GM21526 (cell line): Measurements from ENCODE around the gene ZNF518A.
"Not testable (repeated sequence)": the region's sequence is repeated elsewhere in the genome, so short reads cannot be mapped to it uniquely, and the experiment has no call there.

Experiments used
- ATAC-seq: cut with Tn5 transposase; IDR thresholded peaks from one replicate; pipeline ENCODE4 v1.9.1; 2021; ENCODE audit warnings: moderate library complexity; ENCODE audit not compliant: unreplicated experiment, low FRiP score

The ZNF518A gene

DNA sequence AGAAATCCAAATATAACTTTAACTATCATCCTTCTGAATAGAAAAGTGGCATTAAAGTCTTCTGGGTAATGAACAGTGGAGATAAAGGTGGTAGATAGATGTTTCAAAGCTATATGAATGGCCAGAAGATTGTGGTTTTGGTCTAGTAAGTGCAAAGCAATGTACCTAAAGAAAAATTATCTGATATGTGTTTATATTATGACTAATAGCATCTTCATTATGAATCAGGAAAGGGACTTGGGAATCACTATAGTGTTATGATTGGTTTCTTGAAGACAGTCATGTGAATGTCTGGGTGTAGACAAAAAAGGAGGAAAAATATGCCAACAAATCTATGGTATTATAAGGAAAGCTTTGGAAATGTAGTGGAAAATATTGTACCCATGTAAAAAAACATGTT is 3.0 kb downstream of the ZNF518A start:
- no peak for ATAC-seq

DNA sequence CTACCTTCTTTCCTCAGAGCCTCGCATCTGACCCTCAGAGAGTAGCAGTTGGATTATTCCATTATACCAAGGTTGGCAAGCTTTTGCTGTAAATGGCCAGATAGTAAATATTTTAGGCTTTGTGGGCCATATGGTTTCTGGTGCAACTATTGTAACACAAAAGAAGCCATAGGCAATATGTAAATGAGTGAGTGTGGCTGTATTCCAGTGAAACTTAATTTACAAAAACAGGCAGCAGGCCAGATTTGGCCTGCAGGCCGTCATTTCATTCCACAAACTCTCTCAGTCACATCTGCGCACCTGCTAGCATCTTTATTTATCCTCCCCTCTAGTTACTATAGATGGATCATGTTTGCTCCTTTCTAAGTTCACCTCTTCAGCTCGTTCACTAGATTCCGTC is 6.7 kb downstream of the ZNF518A start:
- no peak for ATAC-seq

DNA sequence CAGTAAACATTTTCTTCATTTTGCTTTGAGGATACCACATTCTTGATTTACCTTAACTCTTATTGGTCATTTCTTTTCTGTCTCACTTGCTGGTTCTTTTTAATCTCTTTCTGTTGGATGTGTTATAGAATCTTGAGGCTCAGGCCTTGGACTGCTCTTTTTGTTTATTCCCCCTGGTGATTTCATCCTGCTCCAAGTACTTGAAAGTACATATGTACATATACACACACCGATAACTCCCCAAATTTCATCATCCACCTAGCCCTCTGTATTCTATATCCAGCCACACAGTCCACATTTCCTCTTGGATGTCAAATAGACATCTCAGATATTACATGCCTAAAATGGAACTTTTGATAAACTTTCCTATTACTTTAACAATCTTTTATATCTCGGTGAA is 7.5 kb downstream of the ZNF518A start:
- no peak for ATAC-seq

DNA sequence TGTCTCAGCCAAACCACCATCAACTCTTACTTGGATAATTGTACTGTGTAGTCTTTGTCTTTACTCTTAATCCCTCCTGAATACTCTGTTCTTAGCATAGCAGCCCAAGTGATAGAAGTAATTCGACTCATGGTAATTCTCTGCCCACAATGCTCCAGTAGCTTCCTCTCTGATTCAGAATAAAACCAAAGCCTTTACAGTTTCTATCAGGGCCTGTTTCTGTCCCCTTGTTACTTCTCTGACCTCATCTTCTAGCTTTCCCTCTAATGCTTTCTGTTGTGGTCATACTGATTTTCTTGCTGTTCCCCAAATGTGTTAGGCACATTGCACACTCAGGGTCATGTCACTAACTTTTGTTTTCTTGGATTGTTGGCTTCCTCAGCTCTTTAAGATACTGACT is 8.0 kb downstream of the ZNF518A start:
- peak; percentile 93 for ATAC-seq

DNA sequence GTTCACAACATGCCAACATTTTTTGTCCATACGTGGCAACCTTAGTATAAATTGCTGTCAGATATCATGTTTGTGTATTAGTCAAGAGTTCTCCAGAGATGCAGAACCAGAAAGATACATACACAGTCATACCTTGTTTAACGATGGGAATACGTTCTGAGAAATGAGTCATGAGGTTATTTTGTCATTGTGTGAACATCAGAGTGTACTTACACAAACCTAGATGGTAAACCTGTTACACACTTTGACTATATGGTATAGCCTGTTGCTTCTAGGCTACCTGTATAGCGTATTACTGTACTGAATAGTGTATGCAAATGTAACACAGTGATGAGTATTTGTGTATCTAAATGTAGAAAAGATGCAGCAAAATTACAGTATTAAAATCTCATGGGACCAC is 22.3 kb downstream of the ZNF518A start:
- no peak for ATAC-seq

DNA sequence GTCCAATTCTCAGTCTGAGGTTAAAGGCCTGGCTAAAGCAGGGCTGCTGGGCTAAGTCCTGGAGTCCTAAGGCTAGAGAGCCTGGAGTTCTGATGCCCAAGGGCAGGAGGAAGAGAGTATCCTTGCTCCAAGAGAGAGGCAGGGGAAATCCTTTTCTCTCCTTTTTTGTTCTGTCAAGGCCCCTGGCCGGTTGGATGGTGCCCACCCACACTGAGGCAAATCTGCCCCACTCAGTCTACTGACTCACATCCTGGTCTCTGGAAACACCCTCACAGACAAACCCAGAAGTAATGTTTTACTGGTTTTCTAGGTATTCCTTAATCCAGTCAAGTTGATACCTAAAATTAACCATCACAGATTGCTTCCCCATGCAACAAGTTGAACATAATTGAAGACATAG is 23.0 kb downstream of the ZNF518A start:
- ATAC-seq = no peak

DNA sequence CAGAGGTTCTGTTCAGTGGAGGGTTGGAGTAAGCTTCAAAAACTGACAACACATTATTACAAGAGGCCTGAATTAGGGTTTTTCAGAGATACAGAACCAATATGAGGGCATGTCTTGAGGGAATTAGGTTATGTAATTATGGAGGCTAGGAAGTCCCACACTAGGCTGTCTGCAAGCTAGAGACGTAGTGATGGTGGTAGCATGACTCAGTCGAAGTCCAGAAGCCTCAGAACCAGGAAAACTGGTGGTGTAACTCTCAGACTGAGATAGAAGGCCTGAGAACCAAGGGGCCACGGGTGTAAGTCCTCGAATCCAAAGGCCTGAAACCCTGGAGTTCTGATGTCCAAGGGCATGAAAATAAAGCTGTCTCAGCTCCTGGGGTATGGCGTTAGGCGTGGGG is 35.6 kb downstream of the ZNF518A start:
- no peak for ATAC-seq

DNA sequence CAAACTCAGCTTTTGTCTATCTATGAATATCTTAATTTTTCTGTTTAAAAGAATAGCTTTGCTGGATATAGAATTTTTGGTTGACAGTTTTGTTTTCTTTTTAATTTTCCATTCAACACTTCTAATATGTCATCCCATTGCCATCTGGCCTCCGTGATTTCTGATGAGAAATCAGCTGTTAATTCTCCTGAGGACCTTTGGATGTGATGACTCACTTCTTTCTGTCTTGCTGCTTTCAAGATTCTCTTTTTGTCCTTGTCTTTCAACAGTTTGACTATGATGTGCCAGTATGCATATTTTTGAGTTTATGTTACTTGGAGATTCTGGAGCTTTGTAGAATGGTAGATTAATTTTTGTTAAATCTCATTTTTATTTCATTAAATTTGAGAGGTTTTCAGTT is 38.4 kb downstream of the ZNF518A start:
- ATAC-seq = no peak

DNA sequence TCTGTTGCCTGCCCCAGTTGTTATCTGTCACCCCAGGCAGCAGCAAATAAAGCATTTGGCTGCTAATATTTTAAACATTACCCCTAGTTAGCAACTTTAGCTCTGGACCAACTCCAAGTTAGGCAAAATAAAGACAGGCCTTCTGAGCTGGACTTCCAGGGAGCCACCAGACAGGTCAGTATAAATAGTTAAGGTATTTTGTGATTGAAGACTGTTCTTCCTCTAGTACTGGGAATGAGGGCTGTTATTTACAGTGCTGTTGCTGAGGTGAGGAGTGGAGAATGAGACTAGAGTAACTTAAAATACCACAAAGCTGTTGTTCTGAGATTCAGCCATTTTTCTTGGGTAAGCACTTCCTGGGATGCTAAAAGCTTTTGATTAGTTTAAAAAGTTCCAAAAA is 40.1 kb downstream of the ZNF518A start:
- ATAC-seq = no peak

DNA sequence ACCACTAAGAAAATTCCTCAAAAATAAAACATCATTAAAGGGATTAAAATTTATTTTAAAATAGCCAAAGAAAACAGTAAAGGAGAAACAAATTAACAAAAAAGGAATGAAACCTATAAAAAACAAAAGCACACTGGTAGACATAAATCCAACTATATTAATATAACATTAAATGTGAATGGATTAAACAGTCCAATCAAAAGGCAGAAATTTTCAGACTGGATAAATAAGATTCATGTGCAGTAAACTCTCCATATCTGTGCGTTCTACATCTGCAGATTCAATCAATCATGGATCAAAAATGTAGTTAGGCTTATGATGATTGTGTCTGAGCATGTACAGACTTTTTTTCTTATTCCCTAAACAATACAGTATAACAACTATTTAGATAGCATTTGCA is 42.6 kb downstream of the ZNF518A start:
- no peak for ATAC-seq

DNA sequence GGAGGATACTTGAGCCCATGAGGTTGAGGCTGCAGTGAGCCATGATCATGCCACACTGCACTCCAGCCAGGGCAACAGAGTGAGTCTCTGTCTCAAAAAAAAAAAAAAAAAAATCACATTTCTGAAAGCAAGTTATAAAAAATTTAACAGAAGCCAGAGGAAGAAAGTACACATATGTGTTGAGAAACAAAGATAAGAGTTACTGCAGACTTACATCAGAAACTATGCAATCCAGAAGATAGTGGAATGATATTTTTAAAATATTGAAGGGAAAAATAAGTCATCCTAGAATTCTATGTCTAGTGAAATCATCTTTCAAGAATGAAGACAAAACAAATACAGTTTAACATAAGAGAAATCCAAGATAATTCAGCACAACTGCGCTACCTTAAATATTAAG is 46.9 kb downstream of the ZNF518A start:
- no peak for ATAC-seq

DNA sequence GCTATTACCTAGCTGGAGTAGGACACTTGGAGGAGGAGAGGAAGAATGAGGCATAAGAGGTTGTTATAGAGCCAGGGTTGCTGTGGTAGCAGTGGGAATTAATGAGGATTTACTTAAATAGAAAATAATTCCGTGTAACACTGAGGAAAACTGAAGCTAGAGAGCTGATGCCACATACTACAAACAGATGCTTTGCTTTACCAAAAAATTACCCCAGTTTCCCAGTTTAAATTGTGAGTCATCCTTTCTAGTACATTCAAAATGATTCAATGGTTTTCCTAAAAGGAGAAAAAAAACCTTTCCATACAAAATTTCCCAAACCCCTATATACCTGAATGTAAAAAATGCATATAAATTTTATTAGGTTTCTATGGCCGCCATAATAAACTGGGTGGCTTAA is 58.3 kb downstream of the ZNF518A start:
- ATAC-seq = no peak

DNA sequence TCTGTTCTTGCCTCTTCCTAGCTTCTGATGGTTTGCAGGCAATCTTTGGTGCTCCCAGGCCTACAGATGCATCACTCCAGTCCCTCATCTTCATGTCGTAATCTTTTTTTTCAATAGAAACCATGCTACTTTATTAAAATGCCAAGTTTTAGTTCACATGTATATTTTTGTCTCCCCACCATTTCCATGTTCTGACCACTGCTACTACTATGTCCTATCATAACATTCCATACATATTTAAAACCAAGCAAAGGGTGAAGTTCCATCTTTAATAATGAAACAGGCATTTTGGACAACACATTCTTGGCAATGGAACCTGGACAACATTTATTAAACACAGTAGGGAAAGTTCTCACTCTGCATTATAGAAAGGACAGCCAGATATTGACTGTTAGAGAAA is 58.8 kb downstream of the ZNF518A start:
- ATAC-seq = no peak

DNA sequence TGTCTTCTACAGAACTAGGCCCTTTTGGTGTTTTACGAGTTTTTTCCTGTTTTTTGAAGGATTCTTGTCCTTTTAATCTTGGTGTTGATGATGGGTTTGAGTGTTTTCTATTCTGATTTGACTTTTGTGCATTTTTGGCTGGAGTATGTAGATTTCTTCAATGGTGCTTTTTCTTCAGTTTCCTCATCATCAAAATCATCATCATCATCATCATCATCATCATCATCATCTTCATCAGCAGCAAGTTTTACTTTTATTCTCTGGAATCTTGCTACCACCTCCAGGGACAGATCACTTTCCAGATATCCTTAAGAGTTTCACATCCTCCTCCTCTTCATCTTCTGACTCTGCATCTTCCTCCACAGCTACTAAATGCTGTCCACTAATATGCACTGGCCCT is 59.4 kb downstream of the ZNF518A start:
- ATAC-seq = not testable (repeated sequence)

DNA sequence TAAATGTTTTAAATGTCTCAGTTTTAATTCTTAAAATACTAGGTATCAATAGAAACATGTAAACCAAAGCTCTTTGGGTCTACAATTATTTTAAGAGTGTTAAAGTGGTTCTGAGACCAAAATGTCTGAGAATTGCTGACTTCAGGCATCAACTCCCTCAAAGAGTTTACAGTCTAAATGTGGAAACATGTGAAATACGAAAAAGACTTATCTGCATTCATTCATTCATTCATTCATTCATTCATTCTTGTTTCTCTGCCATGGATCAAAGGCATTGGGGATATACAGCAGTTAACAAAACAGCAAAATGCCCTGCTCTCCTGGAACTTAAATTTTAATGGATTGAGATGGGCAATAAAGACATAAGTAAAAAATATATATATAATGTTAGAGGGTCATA is 71.4 kb downstream of the ZNF518A start:
- ATAC-seq = no peak

DNA sequence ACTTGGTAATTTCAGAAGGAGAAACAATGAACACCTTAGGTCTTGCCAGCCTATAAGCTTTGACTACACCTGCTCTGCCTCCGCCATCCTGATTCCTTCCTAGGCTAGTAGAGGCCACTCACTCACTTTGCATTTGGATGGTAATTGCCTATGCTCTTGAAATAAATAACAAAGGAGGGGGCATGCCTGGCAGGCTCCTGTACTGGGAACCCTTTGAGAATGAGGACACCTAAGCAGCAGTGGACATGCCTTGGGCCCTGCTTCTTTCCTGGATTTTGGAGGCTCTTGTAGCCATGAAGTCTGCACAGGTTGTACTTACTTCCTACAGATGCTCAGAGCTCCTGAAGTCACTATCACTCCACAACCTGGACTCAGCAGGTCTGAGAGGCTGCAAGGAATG is 75.5 kb downstream of the ZNF518A start:
- no peak for ATAC-seq

DNA sequence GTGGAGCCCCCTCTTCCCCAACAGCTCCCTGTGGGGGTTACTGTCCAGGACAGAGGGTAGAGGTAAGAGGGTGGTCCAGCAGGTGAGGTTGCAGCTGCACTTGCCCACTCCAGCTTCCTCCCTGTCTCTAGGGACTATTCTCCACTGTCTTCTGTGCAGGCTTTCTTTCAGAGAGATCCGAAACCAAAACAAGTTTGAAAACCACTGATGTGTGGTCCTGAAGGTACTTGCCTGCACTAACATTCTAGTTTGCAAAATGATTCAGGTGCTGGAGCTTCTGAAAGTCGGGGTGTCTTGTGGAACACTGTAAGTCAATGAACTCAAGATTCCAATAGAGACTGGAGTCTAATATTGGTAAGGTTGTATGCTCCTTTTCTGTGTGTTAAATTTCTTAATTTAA is 78.2 kb downstream of the ZNF518A start:
- ATAC-seq = peak; percentile 65

DNA sequence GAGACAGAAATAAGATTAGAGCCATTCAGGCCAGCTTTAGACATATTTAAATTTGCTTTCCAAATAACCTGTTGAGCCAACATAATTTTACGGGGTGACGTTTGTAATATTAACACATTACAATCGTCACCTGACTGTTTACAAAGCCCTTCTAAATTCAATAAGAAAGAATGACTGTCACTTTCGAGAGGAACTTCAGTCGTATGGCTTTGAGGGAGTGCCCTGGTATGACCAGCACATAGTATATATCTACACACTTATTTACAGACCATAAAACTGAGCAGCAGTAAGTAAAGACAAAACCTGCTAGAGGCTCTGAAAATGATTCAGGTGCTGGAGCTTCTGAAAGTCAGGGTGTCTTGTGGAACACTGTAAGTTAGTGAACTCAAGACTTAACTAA is 78.8 kb downstream of the ZNF518A start:
- ATAC-seq = no peak

DNA sequence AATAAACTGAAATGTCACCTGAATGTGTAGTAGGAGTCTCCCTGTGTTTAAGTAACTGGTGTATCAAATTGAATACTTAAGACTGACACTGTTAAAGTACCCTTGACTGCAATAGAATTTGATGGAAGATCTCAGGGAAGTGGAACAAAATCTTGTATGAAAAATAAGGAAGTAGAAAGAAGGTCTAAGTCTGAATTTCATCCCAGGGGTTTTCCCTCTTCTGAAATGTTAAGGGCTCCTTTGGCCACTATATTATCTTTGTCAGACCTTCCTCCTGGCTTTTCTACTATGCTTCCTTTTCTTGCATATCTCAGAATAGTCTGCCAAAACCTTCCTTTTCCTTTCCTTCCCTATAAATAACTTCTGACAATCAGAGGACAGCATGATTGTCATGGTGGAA is 81.7 kb downstream of the ZNF518A start:
- no peak for ATAC-seq

DNA sequence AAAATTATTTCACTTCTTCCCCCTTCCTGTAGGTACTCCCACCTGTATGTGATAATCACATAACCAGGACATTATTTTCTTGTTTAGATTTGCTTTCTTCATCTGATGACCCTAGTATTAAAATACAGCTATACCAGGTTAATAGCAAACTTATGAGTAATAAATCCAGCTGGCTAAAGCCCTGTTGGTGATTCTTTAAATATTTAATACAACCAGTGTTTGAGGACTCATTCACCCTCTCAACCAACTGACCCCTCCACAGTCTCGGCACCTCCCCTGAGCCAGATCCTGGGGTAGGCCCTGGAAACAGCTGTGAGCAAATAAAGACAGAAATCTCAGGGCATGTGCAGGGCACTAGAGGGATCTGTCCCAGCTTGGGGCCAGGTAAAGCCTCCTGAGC is 82.8 kb downstream of the ZNF518A start:
- ATAC-seq = no peak
